GM19397 (cell line): ENCODE results near the gene ADAM12.

Experiments
- ATAC-seq: cut with Tn5 transposase; IDR thresholded peaks from one replicate; pipeline ENCODE4 v1.9.1; 2021; ENCODE audit warnings: mild to moderate bottlenecking, moderate library complexity; ENCODE audit not compliant: unreplicated experiment

ADAM12 gene

DNA sequence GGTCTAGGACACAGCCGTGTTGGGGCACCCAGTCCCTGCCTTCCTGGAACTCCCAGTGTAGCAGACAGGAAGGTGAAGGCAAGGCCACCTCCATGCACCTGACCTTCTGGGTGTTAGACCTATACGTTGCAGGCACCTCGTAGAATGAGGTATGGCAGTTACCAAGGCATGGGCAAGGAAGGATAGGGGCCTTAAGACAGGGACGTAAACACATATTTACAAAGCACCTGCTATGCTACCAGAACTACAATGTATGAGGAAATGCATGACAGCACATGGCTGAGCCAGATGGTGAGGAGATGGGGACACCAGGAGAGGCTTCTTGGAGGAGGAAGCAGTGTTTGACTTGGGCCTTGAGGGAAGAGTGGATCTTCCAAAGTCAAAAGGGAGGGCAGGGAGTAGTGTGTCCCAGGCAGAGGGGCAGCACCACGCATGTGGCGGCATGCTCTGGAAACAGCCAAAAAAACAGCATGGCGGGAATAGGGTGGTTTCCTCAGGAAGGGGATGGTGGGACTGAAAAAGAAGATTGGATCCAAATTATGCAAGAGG, 260.7 kb downstream of the ADAM12 start:
- ATAC-seq = no peak

DNA sequence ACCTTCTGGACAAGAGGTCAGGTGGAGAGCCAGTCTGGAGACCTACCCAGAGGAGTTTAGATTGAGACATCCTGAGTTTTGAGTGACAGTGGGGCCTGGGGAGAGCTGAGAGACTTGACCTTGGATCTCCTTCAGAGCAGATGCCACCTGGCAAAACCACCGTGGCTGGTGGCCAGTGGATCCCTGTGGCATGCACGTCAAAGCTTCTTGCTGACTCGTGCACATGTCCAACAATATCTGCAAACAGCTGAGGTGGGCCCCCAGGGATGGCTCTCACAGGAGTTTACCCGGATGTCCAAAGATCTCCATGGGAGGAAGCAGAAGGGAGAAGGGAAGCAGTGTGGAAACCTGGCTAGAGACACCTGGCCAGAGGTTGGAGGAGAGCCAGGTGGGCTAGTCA, 261.4 kb downstream of the ADAM12 start:
- no peak for ATAC-seq

DNA sequence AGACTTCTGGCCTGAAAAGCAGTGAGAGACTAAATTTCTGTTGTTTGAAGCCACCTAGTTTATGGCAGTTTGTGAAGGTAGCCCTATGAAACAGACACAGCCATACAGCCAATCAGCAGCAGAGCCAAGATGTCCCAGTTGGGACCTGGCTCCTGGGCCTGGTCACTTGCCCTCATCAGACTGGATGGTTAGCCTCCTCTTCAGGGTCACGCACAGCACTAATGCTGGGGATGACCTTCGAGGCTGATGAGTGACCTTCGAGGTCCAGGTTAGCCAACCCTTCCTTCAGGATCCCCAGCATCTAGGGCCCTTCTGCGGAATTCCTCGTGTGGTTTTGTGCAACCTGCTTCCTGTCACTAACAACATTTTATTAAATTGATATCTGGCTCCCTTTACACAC, 262.3 kb downstream of the ADAM12 start:
- no peak for ATAC-seq

DNA sequence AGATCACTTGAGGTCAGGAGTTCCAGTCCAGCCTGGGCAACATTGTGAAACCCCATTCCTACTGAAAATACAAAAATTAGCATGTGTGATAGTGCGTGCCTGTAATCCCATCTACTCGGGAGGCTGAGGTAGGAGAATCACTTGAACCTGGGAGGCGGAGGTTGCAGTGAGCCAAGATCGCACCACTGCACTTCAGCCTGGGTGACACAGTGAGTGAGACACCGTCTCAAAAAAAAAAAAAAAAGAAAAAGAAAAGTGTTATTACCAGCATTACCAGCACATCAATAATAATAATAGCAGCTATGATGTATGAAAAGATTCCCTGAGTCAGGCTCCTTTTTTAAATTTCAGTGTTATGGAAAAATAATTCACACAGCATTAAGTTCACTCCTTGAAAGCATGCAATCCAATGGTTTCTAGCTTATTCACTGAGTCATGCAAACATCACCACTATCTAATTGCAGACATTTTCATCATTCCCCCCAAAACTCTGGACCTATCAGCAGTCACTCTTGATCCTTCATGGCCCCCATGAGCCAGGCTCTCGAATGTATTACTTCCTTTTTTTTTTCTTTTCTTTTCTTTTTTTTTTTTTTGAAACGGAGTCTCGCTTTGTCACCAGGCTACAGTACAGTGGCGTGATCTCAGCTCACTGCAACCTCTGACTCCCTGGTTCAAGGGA, 263.5 kb downstream of the ADAM12 start:
- no peak for ATAC-seq

DNA sequence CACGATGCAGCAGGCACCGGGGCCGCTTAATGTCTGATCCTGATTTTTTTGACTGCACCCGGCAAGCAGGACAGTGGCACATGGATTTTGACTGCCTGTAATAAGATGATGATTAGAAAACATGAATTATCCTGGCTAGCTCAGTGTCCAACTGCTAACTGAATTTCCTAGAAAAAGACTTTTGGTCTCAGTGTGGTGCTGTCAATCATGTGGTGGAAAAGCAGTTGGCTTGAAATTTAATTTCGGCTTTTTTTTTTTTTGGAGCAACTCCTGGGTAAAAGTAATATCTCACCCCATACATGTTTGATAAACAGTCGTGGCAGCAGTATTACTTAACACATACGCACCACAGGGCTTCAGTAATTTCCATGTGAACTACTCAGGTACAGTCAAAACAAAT, 264.2 kb downstream of the ADAM12 start:
- no peak for ATAC-seq

DNA sequence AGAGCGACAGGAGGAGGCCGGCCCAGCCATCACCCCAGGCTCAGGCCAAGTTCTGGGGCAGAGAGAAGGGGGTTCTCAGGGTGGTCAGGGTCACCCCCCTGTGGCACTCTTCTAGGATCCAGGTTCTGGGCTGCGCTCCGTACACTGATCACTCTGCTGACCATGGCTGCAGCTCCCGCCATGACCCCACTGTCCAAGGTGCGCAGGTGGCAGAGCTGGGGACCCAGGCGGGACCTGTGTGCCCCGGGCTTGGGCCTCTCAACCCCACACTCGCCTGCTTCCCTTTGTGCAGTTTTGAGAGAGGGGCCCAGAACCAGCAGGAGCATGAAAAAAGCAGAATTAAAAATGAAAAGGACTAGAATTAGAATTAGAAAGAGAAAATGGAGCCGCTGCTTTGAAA, 264.8 kb downstream of the ADAM12 start:
- ATAC-seq = no peak

DNA sequence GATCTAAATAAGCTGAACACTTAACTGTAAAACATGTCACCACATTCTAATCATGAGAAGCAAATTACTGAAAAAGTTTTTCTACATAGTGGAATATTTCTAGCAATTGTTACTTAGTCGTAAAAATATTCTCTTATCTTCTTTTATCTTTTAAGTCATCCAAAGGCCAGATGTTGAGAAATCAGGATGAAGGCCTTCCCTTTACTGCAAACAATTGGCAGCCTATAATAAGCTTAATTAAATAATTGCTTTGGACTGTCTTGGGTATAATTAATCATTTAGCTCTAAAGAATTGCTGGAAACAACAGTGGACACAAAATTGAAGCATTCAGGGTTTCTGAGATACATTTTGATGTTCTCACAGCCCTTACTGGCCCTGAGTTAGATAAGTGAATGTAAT, 265.4 kb downstream of the ADAM12 start:
- no peak for ATAC-seq

DNA sequence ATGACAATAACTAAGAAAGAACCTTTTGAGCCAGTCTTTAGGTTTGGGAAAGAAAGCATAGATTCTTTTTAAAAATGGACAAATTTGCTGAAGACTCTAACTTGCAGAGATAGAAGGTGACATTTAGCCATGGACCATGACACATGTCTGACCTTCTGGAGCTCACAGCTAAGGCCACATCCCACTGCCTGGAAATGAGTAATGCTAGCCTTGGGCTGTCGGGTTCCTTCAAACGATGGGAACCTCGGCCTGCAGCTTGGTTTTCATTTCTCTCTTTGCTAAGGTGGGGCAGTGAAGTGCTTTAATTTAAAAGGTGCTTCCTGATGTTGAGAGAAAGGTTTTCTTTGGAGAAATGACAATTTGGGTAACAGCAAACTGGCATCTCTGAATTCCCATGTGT, 268.7 kb downstream of the ADAM12 start:
- ATAC-seq = no peak

DNA sequence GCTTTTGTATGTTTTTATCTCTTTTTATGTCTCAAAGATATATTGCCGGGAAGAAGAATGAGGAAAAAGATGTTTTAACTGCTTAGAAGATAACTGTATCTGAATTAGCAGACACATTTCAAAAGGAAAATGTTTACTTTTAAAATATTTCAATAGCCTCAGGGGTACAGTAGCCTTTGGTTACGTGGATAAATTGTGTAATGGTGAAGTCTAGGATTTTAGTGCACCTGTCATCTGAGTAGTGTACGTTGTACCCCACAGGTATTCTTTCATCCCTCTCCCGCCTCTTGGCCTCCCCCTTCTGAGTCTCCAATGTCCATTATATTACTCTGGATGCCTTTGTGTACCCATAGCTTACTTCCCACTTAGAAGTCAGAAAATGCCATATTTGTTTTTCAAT, 269.8 kb downstream of the ADAM12 start:
- ATAC-seq = no peak

DNA sequence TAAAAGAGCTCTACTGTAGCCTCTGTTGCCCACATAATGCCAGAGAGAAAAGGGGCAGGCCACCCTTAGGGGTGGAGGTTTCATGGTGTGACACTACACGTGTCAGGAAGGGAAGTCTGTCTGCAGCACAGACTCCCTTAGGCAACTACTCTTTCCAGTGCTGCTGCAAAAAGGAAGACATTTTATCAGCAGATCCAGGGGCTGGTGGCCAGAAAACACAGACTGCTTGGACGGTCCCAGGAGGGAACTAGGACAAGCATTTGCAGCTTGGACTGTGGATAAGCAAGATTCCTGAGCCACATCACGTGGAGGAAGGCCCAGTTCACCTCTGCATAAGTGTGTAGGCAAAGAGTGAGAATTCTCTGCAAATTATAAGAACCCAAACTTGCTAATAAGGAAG, 271.1 kb downstream of the ADAM12 start:
- ATAC-seq = no peak

DNA sequence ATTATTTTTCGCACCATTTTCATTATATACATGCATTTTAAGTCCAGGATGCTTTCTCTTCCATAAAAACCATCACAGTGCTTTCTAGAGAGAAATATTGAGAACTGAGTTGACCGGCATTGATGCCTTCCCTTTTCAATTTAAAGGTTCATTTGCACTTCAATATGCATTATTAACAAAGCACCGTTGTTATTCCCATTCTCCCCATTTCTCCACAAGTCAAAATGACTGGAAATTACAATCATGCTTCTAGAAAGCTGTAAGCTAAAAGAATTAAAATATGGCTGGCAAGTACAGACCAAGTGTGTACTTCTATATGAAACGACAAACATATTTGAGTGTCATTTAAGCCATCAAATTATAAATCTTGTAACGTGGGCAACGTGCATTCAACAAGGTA, 272.4 kb downstream of the ADAM12 start:
- ATAC-seq = no peak

DNA sequence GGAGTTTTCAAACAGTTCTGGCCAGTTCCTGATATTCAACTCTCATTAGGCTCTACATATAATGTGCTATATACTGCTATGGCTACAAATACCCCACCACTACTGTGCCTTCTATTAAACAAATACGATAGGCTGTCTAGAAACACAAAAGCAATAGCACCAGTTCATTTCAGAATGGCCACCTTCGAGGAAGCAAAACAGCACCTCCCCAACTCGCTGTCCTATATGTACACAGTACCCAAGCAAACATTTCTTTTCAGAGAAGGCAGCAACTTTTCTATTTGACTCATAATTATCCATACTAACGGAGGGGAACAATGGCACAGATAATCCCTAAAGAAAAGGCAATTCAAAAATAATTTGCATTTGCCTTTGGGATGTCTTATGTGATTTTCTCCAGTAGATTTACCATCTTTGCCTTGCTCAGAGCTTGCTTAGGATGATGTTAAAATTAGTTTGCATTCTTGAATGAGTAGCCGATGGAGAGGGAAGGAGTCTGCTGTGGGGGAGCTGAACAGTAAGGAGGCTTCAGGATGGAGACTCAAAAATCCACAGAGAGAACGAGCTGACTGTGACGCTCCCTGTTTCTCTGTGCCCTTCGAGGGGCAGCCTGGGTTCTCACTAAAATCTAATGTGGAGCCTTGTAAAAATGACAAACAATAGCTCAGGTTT, 273.3 kb downstream of the ADAM12 start:
- ATAC-seq = no peak

DNA sequence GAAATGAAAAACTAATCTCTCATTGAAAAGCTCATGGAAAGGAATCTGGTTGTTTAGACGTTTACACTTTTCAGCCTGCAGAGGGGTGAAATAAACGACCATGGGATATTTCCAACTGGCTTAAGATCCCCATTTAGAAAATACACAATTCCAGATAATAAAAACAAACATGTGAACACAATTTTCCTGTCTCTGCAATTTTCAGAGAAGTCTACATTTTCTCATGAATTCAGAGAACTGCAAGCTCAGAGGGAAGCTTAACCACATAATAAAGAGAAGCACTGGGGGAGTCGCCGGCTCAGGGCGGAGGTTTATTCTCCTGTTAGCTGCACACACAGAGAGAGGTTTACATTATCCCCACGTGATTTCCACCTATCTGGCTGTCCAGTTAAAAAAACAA, 276.8 kb downstream of the ADAM12 start:
- no peak for ATAC-seq

DNA sequence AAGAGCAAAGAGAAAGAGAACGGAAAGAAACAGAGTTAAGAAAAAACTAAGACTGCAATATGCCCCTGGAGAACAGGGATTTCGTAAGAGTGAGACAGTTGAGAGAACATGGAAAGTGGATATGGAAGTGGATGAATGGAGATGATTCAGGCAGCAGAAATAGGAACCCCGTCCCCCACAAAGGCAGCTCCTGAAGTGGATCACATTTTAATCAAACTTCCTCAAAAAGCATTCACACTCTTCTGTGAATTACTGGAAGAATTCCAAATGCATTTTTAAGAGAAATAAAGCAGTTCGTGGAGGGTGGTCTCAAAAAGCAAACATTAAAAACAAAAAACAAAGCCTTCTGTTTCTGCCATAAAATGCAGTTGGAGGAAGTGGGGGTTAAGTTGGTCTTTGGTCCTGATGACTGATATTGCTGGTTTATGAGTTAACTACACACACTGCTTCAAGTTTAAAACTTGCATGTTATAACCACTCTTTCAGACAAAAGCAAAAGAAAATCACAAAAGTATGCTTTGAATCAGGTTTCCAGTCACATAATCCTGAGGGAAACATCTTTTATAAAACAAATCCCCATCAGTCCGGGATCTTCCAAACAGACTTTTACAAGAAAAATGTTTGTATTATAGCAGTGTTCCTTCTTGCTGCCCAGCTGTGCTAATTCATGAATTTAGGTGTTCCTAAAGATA, 277.6 kb downstream of the ADAM12 start:
- no peak for ATAC-seq

DNA sequence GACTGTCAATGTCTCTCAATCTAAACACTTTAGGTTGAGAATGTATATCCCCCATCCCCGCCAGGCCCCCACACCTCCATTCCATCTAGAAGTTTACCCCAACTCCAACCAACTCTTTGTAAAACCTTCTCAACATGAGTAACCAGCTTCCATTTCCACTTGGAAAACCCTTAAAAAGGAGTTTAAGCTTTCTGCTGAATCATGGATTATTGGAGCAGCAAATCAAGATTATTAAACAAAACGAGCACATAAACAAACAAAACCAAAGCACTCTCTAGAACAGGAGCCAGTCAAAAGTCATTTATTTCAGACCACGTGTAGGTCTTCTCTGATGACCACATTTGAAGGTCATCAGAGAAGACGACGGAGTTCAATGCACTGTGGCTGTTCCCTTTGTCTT, 278.4 kb downstream of the ADAM12 start:
- no peak for ATAC-seq

DNA sequence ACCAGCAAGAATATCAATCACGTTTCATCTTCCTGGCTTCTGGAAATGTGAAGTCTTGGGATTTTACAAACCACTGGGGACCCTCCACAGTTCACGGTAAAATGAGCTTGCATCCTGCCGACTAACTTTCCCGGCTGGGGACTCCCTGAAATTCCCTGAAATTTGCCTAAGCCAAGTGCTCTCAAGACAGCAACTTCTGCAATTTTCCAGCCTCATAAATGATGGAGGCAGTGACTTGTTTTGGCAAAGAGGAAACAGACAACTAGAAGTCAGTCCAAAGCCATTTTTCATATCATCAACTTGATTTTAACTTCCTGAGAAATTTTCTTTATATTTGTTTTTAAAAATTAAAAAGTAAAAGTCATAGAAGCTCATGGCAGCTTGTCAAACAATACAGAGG, 279.6 kb downstream of the ADAM12 start:
- no peak for ATAC-seq

DNA sequence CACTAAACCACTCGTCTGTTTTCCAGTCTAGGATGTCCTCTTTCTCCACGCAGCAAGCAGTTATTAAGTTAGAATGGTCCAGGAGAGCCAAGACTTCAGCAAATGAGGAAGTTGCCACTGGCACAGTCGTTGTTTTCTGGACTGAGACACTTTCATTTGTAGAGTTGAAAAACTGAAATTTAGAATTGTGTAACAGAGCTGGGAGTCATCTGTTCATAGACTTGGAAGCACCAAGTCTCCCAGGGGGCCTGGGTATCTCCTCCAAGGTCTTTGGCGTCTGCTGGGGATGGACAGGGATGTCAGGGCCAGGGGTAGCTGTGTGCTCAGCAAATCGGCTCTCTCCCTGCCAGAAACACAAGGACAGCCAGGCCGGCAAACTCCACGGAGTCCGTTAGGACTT, 283.5 kb downstream of the ADAM12 start:
- ATAC-seq = no peak

DNA sequence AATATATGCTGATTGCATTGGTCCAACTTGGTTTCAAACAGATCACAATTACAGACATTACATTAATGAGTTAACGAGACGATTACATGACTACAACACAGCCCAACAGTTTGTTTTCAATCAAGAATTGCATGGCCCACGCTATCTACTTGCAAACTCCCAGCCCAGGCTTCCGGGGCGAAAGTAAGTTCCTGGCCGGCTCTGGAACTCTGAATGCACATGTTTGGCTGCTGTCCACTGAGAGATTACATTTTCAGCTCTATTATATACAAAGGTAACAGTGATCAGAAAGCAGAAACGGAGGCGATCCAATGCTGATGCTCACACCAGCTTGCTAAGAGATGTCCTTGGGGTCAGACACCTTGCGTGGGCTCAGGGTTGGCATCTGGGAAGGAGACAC, 285.6 kb downstream of the ADAM12 start:
- no peak for ATAC-seq

DNA sequence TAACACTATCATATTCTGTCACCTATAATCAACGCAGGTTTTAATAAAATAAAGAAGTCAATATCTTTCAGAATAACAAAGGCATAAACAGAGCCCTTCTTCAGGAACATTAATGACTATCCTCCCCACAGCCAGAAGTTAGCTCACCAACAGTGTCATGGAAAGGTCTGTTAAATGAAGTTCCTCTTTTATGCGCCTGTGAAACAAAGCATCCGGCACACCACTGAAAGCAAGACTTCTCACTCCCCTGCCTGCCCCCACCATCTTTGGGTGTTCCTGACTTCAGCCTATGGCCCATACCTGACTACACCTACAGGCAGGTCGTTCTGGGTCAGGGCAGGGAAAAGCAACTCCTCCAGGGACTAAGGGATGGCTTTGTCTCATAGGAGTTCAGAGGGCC, 286.5 kb downstream of the ADAM12 start:
- ATAC-seq = no peak

DNA sequence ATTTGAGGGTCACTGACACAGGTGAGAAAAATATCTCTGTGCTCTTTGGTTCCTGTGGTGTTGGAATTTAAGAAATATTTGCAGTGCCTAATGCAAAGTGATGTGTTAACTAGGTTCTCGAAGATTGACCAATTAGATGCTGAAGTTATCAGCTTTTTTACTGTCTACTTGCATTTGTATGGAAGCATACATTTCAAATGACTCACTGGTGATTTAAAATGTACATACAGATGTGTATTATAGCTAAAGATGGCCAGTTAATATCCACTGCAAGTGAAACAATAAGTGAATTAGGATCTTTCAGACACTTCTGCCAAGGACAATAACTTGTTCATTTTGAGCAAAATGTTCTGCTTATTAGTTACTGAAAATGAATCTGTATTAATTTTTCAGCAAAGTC, 287.0 kb downstream of the ADAM12 start:
- ATAC-seq = no peak

DNA sequence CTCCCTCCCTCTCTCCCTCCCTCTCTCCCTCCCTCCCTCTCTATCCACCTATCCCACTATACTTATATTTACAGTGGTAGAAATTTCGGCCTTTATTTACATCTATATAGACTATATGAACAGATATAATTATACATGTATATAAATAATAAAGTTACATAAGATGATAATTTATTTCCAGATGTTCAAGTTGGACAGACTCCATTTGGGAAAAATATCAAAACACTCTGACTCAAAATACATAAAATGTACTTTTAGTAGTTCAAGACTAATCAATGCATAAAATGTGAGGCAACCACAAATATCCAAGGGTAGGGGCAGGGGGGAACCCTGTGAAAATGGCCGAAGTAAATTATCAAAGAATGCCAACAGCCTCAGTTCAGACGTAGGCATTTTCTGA, 288.9 kb downstream of the ADAM12 start:
- no peak for ATAC-seq

DNA sequence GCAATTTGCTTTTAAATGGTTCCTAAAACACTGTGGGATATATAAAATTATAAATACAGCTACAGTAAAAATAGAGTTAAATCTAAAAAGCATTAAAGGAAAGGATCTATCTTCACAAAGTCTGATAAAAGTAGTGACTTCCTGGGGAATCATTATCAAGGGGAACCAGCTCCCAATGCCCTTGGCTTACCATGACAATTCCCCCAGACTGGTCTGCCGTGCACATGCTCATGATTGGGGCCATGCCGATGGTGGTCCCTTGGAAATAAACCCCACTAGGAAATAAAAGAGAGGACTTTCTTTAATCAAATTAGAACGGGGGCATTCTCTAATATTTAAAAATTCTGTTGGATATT, 290.1 kb downstream of the ADAM12 start:
- ATAC-seq = no peak
